ENCODE data around the gene SOST. TPM values are rescaled to one million over a fixed set of nuclear protein-coding genes. Genes with fewer than 3 reads are reported as not detected.

Gene SOST
- total and polyA plus RNA-seq, 2 donors (not counting 3 experiments of a cell fraction or from before 2014, with no cell fraction given), result not detected

DNA sequence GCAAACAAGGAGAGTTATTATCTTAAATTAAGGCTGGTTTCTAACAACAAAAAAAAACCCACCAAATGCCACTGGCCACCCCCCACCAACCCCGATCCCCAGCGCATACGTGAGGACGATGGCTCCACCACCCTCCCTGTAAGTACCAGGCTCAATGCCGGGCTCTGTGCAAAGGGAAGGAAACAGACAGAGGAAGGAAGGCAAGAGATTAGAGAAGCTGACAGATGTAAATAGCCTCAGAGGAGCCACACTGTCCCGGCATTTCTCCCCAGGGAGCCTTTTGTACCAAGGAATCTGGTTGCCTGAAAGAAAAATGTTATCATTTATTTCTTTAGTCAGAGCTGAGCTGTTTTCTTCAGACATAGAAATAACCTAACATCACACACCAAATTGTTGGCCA, 13.1 kb downstream of the SOST start:
- no peaks in the 10 kb centered on the region for H3K79me2 ChIP-seq (ENCODE audit: control insufficient read depth, insufficient read depth, low read length)
- no TSS peak for BruUV-seq (replicated peaks)
- no peak overlapping the region for H3K27ac ChIP-seq (ENCODE audit: insufficient read depth, low read depth, low read length)
- ChIA-PET CTCF (interaction anchor here (1.0 to 1.1 kb wide), 2 partner anchors 11 to 15 kb away, joined by 4 to 5 read pairs; no protein-coding TSS in a partner anchor), POLR2A (no interaction called here)
- dilution Hi-C loops (cut with MboI; ENCODE audit: extremely low pct_ligation_motif_present, low sequenced_read_pairs), result no loop called here
- no peak for DNase-seq (ENCODE audit: low read depth, low spot score)
- no peaks in the 10 kb centered on the region for H4K20me1 ChIP-seq (replicated peaks; ENCODE audit: control insufficient read depth, extremely low read depth, insufficient read depth, low read length)
- no peak overlapping the region for H3K9ac ChIP-seq (replicated peaks; ENCODE audit: extremely low read depth, insufficient read depth, low read length)
- H3K4me1 ChIP-seq (ENCODE audit: control insufficient read depth, extremely low read depth, insufficient read depth, low read length), result no peaks in the 10 kb centered on the region
- H3K4me3 ChIP-seq (replicated peaks in 1 of 3; ENCODE audit: insufficient read depth in 1 of 3, low read depth in 1 of 3, low read length in 3 of 3), result no peak overlapping the region
- FAIRE-seq, result no peak
- TF ChIP-seq EZH2 (IDR thresholded peaks at IDR 0.05; ENCODE audit: borderline replicate concordance, low read depth, low read length, severe bottlenecking) (no peak), CTCF (IDR thresholded peaks at IDR 0.05; ENCODE audit: extremely low read depth in 1 of 2, insufficient read depth in 1 of 2, low read depth in 1 of 2, low read length in 2 of 2) (no peak), JUN (IDR thresholded peaks at IDR 0.05; ENCODE audit: borderline replicate concordance, insufficient read depth, insufficient read length, low read depth) (no peak), FOS (IDR thresholded peaks at IDR 0.05; ENCODE audit: borderline replicate concordance, insufficient read depth, low read length) (no peak), MYC (IDR thresholded peaks at IDR 0.05; ENCODE audit: low read depth, low read length) (no peak)
- TF ChIP-seq, protein P1, sequence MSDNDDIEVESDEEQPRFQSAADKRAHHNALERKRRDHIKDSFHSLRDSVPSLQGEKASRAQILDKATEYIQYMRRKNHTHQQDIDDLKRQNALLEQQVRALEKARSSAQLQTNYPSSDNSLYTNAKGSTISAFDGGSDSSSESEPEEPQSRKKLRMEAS (IDR thresholded peaks at IDR 0.05; ENCODE audit: insufficient read depth, insufficient read length), result no peak
- no peak overlapping the region for H3K4me2 ChIP-seq (ENCODE audit: insufficient read depth, low read length)
- H3K9me3 ChIP-seq (replicated peaks; ENCODE audit: control insufficient read depth, insufficient read depth, low read length), result no peaks in the 10 kb centered on the region
- peaks cover 5 to 9% of the 10 kb centered on the region in 2 experiments for H3K27me3 ChIP-seq (ENCODE audit: control insufficient read depth in 2 of 2, insufficient read depth in 2 of 2, low read length in 2 of 2)
- intact Hi-C loops (cut with micrococcal nuclease), result no loop called here
- H3K36me3 ChIP-seq (ENCODE audit: control insufficient read depth in 2 of 2, extremely low read depth in 1 of 2, insufficient read depth in 2 of 2, low read length in 2 of 2), result no peaks in the 10 kb centered on the region
- no peak overlapping the region for H2AFZ ChIP-seq (ENCODE audit: low read depth, low read length)
- H3K9me1 ChIP-seq (replicated peaks; ENCODE audit: control insufficient read depth, extremely low read depth, insufficient read depth, low read length), result no peaks in the 10 kb centered on the region
